GM18858 (cell line): ENCODE data around the gene CRYBB1.

Experiments
- ATAC-seq: cut with Tn5 transposase; IDR thresholded peaks from one replicate; pipeline ENCODE4 v1.9.1; 2021; ENCODE audit not compliant: unreplicated experiment

Gene CRYBB1

DNA sequence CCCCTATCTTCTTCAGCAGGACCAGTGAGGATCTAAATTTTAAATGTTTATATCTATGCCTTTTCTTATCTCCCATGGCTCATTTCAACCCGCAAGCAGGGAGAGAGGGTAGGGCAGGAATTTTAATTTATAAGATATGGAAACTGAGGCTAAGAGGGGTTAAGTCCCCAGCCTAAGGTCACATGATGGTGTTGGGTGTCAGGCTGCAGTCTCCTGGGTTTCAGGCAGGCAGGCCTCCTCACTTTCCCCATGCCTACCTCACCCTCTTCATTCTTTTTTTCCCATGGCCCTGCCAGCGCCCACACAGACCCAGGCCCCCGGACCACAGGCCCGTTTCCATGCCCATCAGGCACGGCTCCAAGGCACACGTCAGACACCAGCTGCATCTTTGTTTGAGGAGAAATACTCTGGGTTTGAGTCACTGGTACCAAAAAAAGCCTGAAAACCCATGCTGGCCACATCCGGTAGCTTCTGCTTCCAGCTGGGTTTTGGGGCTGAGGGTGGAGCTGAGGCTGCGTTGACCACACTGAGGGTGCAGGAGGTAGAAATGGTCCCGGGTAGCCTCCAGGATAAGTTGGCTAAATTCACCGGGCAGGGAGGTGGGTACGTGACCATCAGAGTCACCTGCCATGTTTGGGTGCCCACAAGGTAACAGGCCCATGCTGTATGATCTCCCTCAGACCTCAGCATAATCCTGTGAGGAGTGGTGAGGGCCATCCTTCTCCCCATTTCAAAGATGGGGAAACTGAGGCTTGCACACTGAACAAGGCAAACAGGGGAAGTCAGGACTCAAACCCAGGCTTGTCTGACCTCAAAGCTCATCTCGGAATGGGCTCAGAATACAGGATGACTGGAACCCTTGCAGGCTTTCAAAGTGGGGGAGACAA, 7.5 kb downstream of the CRYBB1 start:
- ATAC-seq: peak; percentile 70

DNA sequence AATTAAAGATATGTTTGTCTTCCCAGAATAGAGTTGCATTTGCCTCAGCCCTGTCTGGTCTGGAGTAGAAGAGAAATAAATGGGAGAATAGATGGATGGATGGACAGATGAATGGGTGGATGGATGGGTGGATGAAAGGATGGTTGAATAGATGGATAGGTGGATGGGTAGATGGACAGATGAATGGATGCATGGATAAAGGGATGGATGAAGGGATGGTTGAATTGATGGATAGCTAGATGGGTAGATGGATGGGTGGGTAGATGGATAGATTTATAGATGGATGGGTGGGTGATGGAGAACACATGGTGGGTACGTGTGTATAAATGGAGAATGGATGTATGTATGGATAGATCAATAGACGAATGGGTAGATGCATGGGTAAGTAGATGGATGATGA, 8.5 kb downstream of the CRYBB1 start:
- ATAC-seq: no peak

DNA sequence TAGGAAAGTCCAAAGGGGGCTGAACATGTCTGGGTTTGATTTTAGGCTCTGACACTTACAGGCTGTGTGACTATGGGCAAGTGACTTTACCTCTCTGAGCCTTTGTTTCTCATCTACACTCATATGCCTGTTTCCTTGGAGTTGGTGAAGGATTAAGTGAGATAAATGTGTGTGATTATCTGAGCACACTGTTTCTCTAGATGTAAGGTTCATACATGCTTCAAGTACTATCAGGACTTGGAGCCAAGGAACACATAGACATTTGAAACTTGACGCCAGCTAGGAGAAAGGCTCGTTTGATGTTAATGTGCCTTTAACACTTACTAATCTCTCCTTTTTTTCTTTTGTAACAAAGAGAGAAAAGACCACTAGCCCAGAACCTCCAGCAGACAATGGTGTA, 9.7 kb downstream of the CRYBB1 start:
- ATAC-seq: no peak

DNA sequence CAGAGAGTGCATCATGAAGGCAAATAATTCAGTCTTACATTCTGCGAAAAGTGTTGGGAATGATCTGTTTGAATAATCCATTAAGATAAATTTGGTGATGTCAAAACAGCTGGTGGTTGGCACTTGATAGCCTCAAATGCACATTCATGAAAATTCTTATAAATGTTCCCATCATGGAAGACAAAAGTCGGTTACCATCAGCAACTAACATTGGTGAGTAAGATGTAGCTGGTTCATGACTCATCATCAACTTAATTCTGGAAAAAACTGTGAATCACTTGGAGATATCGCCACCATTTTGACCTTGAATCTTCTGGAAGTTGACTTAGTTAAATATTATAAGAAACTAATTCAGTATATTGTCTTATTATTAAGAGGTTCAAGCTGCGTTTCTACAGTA, 11.2 kb downstream of the CRYBB1 start:
- ATAC-seq: no peak

DNA sequence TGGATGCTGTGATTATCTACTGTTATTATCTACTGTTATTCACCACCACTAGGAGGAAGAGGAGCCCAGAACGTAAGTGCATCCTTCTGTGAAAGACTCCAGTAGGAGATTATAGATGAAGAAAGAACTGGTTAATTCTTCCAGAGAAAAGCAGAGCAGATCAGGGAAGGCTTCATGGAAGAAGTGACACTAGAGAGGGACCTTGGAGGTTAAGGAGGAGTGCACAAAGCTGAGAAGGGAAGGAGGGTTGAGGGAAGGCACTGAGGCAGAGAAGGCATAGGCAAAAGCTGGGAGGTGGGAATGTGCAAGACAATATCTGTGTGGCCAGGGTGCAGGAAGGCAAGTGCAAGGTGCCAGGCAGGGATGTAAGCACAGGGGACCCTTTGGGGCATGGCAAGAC, 13.5 kb downstream of the CRYBB1 start:
- ATAC-seq: no peak

DNA sequence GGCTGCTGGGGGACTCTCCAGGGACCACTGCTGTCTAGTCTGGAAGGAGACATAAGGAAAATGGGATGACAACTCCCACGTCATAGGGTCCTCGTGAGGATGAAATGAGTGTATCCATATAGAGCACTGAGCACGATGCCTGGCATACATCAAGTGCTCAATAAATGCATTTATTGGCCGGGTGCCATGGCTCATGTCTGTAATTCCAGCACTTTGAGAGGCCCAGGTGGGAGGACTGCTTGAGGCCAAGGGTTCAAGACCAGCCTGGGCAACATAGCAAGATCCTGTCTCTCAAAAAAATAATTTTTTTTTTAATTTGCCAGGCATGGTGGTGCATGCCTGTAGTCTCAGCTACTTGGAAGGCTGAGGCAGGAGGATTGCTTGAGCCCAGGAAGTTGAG, 15.7 kb downstream of the CRYBB1 start:
- ATAC-seq: no peak

DNA sequence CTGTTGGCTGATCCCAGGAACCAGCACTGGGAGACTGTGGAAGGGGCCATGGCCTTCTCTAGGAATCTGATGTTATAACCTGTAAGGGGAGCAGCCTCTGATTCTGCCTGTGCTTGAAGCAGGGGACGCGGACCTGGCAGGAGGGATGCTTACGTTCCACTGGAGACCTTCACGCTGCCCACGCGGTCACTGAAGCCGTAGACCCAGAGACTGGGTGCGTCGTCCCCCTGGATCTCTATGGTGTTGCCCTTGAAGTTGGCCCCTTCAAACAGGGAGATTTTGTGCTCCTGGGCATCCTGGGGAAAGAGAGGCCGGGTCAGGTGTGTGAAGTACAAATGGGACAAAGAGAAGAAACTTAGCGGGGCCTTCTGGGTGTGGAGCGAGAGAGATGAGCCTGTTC, 16.1 kb downstream of the CRYBB1 start:
- no peak for ATAC-seq

DNA sequence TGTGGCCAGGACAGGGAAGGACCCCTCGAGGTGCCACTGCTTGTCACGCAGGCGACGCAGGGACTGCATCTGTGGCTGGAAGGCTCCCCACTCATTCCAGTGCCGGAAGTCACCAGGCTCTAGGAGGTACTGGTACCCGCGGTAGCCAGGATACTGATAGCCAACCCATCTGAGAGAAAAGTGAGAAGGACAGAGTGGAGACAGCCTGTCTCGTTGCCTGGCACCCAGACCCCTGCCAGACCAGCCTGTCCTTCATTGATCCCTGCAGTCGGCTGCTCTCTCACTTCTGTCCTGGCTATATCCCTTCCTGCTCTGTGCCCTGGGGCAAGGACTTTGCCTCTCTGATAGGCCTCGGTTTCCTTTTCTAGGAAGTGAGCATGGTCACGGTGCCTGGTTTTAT, 18.3 kb downstream of the CRYBB1 start:
- no peak for ATAC-seq

DNA sequence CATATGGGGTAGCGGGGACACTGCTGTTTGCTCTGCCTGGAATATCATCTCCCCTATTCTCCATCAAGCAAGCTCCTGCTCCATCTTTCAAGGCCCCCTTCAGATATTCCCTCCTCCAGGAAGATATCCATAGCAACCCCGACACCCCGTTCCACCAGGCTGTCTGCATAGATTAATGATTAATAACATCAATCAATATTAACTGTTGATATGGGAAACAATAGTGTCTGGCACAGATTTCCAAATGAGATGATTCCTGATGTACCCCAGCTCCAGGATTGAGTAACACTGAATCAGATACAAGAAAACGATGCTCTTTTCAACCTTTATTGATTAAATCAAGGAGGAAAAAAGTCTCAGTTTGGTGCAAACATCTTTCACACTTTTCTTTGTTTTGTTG, 20.3 kb downstream of the CRYBB1 start:
- ATAC-seq: no peak

DNA sequence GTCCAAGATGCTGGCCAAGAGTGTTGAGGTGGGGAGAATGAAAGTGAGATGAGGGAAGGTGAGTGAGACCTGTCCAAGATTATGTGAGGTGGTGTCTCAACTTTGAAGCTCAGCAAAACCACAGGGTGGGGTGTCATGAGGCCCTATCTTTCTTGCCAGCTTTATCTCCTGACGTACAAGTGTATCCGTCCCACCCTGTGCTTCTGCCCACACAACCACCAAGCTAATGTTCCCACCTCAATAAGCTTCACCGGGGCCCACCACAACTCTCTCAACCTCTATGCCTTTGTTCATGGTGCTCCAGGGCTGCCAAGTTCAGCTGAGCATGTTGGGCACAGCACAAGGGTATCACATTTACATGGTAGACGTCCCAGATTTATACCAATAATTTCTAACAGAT, 20.8 kb downstream of the CRYBB1 start:
- no peak for ATAC-seq

DNA sequence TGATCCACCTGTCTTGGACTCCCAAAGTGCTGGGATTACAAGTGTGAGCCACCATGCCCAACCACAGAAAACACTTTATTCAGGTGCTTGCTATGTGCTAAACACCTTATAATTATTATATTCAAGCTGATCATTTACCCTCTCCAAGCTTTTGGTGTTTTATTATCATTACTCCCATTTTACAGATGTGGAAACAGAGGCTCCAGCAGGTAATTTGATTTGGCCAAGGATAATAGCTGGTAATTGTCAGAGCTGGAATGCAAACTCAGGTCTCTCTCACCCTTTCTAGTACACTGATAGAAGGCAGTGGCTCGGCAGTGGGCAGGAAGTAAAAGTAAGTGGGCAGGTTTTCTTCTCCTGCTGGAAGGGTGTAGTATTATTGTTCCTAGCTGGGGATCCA, 24.1 kb downstream of the CRYBB1 start:
- no peak for ATAC-seq

DNA sequence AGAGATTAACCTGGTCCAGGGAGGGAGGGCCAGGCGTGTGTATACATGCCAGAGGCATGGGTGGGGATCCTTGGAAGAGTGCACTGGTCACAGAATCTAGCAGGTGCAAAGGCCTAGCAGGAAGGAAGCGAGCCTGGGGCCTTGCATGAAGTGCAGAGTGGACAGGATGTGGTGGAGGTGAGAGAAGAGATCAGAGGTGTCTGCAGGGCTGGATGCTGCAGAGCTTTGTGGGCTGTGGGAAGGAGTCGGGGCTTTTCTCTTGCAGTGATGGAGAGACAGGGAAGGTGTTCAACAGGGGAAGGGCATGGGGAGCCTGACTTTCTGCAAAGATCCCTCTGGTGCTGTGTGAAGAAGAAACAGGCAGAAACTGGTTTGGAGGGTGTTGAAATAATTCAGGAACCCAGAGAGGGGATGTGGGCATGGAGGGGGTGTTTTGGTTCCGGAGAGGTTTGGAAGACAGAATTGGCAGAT, 25.4 kb downstream of the CRYBB1 start:
- ATAC-seq: peak; percentile 43

DNA sequence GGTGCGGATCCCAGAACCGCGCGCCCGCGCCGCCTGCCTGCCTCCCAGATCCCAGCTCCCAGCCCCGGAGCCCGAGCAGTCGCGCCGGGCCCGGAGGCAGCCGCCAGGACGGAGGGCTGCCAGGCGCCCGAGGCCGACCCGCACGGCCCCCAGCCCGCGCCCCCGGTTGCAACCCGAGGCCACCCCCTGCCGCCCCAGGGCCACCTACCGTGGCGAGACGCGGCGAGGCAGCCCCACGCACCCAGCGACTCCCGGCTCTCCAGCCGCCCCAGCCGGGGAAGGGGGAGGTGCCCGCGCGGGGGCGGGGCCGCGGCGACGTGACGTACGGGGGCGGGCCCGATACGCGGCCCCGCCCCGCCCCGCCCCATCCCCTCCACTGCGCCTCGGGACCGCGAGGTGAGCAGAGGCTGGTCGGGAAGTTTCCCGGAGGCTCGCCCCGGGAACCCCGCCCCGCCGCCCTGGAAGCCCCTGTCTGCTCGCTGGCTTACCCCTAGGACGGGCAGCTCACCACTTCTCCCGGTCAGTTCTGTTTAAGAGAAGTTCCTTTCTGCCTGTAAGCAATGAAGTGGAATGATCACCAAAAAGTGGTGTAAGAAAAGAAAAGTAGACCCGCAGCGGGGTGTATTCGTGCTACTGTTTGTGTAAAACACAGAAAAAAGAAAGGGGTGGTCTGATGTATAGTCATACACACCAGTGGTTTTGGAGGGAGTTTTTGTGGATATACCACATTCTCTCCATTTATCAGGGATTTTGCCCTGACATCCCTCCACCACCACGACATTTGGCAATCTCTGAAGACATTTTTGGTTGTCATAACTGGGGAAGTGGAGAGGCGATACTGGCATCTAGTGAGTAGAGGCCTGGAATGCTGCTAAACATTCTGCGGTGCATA, 27.7 kb downstream of the CRYBB1 start, which contains the start of gene TPST2:
Gene TPST2 (minus strand): TSS at position 288 of the 892 bp plus-strand sequence. CDS start 48,502 bp downstream, outside the sequence.
- no peak for ATAC-seq

DNA sequence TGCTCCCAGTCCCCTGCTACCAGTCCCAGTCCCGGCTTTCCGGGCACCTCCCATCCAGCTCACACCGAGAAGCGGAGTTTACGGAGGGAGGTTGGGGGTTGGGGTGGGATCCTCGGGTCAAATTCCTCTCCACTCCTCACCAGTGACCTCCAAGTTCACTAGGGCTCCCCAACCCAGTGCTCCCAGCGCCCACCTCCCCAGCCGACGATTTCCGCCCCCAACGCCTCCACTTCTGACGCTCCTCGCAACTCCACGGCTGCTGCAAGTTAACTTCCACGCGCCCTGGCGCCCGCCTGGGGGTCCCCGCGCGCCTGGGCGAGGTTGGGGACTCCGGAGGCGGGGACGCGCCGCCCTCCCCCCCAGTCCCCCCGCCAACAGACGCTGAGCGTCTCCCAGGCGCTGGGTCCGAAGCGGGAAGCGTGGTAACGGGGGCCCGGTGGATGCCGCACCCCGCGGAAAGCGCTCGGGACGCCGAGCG, 28.4 kb downstream of the CRYBB1 start:
- no peak for ATAC-seq

DNA sequence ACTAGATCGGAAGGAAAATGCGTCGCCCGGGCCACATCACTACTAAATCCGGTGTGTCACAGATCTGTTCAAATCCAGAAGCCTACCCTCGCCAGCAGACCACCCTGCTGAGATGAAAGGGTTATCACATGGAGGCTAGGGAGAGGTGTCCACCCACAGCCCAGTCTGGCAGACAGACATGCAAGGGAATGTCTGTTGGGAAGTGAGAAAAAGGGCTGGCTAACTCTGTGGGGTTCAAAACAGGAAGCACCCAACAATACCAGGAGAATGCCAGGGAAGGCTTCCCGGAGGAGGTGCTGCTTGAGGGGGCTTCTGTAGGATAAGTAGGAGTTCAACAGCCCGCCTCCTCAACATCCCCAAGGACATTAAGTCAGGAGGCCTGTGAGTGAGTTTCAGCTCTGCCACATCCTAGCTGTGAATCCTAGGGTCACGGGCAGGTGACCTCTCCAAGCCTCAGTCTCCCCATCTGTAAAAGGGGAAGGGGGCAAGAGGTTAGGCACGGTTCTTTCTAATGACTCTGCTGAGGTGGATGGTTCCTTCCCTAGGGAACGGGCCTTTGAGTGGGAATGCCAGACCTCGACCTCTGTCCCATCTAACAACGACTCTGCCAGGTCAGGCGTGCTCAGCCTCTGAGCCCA, 29.0 kb downstream of the CRYBB1 start:
- no peak for ATAC-seq

DNA sequence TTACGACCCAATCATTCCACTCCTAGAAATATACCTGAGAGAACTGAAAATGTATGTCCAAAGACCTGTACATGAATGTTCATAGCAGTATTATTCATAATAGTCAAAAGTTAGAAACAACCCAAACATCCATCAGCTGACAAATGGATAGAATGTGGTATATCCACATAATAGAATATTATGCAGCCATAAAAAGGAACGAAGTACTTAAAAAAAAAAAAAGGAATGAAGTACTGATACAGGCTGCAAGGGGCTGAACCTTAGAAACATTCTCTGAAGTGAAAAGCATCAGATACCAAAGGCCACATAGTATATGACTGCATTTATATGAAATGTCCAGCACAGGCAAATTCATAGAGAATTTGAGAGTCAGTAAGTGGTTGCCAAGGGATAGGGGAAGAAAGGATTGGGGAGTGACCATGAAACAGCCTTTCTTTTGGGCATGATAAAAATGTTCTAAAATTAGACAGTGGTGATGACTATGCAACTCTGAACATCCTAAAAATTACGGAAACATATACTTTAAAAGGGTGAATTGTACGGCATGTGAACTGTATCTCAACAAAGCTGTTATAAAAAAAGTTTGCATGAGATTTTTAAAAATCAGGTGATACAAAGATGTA, 29.7 kb downstream of the CRYBB1 start:
- no peak for ATAC-seq

DNA sequence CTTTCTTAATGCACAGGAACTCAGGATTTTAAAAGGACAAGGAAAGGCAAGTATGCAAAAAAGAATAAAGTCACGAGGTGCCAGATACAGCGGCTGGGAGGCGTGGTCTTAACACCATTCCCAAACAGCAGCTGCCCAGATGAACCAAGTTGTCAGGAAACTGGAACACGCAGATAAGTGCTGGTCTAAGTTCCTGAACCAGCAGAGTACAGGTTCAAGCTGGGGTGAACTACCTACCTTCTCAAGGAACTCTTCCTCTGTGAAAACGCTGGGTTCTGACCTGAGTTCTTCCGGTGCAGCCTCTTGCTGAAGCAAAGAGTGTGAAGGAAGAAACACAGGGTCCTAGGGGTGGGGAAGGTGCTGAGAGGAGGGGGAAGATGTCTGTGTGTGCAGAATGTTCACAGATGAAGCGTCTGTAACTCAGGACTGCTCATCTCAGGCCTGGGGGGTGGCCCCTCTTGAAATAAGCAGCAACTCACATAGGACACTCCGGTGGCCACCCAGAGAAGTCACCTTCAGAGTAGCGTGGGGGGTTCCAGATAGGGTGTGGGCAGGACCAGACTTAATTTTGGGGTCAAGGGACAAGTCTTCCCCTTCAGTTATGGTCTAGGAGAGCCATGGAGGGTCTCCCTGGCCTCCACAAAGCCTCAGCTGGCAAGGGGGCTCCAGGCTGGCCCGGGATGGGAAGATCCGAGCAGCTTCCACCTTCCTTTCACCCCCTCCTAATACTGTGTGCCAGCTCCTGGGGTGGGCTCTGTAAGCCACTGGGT, 31.1 kb downstream of the CRYBB1 start:
- no peak for ATAC-seq

DNA sequence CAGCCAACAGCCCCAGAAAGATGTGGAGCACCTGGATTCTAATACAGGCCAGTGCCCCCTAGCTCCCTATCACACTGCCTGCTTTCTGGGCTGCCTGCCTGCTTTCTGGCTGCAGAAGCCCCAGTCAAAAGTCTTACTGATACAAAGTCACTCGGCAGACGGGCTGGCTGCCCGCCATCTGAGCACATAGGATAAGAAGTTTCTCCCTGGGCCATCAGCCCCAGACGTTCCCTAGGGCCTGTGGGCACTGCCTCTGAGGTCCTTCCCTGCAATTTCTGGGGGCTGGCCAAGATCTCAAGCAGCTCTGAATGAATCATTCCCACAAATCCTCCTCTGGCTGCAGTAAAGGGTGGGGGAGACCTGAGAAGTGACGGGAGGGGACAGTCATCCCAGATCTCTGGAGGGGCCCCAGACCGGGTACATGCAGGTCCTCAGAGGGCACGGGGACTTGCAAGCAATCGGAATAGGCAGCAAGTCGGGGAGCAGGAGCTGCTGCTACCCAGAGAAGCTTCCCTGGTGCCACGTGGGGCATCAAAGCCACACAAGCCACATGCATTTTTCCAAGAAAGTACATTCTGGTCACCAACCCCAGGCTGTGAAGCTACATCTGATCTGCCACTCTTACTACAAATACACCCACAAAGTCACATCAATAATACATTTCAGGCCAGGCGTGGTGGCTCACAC, 32.6 kb downstream of the CRYBB1 start:
- ATAC-seq: no peak

DNA sequence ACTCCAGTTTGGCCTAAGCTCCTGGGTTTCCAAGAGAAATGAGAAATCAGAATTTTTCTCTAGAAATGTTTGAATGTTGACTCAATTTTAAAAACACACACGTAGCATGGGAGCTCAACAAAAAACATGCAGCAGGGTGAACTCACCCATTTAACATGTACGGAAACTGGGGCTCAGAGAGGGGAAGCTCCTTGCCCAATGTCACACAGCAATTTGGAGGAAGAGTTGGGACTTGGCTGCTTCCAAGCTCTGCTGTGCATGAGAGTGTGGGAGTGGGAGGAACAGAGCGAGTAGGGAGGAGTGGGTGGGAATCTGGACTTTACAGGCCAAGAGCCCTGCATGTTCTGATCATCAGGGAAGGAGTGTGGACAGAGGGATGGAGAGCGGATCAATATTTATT, 33.8 kb downstream of the CRYBB1 start:
- no peak for ATAC-seq
